ENCODE measurements around the gene KSR2. TPM values are rescaled to one million over a fixed set of nuclear protein-coding genes. Genes with fewer than 3 reads are reported as not detected.

Gene KSR2
- total and polyA plus RNA-seq, 4 donors: 0.09 to 1.8 (median 0.37) TPM

DNA sequence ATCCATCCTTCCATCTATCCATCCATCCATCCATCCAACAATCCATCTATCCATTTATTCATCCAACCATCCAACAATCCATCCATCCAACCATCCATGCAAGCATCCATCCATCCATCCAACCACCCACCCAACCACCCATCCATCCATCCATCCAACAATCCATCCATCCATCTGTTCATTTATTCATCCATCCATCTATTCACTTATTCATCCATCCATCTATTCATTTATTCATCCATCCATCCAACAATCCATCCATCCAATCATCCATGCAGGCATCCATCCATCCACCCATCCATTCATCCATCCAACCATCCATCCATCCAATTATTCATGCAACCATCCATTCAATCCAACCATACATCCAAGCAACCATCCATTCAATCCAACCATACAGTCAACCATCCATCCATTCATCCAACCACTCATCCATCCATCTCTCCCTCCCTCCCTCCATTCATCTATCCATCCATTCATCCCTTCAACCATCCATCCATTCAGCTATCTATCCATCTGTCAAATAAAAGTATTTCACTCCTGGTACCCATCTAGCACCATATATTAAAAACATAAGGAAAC is 86.1 kb downstream of the KSR2 start:
- H3K4me1 ChIP-seq (ENCODE audit: control insufficient read depth in 5 of 5, insufficient read depth in 5 of 5, low read length in 5 of 5): no peaks in the 10 kb centered on the region
- peaks cover 0 to 4% (median 0%) of the 10 kb centered on the region in 3 donors for H3K27me3 ChIP-seq (ENCODE audit: control insufficient read depth in 3 of 3, insufficient read depth in 3 of 3, low read length in 2 of 3)
- H3K27ac ChIP-seq (ENCODE audit: low read depth in 1 of 2, low read length in 1 of 2): no peak overlapping the region
- no peak overlapping the region for H3K4me3 ChIP-seq
- ATAC-seq (ENCODE audit: insufficient read depth, low FRiP score): no peak
- H3K36me3 ChIP-seq (ENCODE audit: control insufficient read depth in 4 of 4, insufficient read depth in 4 of 4, low read length in 4 of 4): no peaks in the 10 kb centered on the region
- TF ChIP-seq, protein P1, sequence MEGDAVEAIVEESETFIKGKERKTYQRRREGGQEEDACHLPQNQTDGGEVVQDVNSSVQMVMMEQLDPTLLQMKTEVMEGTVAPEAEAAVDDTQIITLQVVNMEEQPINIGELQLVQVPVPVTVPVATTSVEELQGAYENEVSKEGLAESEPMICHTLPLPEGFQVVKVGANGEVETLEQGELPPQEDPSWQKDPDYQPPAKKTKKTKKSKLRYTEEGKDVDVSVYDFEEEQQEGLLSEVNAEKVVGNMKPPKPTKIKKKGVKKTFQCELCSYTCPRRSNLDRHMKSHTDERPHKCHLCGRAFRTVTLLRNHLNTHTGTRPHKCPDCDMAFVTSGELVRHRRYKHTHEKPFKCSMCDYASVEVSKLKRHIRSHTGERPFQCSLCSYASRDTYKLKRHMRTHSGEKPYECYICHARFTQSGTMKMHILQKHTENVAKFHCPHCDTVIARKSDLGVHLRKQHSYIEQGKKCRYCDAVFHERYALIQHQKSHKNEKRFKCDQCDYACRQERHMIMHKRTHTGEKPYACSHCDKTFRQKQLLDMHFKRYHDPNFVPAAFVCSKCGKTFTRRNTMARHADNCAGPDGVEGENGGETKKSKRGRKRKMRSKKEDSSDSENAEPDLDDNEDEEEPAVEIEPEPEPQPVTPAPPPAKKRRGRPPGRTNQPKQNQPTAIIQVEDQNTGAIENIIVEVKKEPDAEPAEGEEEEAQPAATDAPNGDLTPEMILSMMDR (IDR thresholded peaks at IDR 0.05; ENCODE audit: control extremely low read depth, extremely low read depth): no peak
- no peak for DNase-seq
- H3K9ac ChIP-seq (ENCODE audit: insufficient read depth in 1 of 2, low read length in 2 of 2): no peak overlapping the region
- no peaks in the 10 kb centered on the region for H3K9me3 ChIP-seq (ENCODE audit: control insufficient read depth in 4 of 4, insufficient read depth in 3 of 4, low read length in 3 of 4)

DNA sequence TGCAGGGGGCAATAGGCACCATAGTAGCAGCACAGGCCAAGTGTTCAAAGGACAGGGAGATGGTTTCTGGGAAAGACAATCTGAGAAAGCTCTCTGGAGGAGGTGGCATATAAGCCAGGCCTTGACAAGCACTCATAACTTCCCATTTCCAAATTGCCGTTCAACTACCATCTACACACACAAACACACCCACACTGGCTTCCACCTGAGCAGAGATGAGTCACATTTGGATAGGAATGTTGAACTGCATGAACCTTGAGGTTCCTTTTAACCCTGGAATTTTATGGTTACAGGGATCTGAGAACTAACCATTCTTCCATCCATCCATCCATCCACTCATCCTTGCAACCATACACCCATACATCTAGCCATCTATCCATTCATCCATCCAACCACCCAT is 86.6 kb downstream of the KSR2 start:
- TF ChIP-seq, protein P1 (IDR thresholded peaks at IDR 0.05; ENCODE audit: control extremely low read depth, extremely low read depth): no peak
- Histone ChIP-seq H3K4me1 (ENCODE audit: control insufficient read depth in 5 of 5, insufficient read depth in 5 of 5, low read length in 5 of 5) (no peaks in the 10 kb centered on the region), H3K9me3 (ENCODE audit: control insufficient read depth in 4 of 4, insufficient read depth in 3 of 4, low read length in 3 of 4) (no peaks in the 10 kb centered on the region), H3K27me3 (ENCODE audit: control insufficient read depth in 3 of 3, insufficient read depth in 3 of 3, low read length in 2 of 3) (peaks cover 0 to 4% (median 0%) of the 10 kb centered on the region in 3 donors), H3K36me3 (ENCODE audit: control insufficient read depth in 4 of 4, insufficient read depth in 4 of 4, low read length in 4 of 4) (no peaks in the 10 kb centered on the region), H3K27ac (ENCODE audit: low read depth in 1 of 2, low read length in 1 of 2) (no peak overlapping the region), H3K4me3 (no peak overlapping the region), H3K9ac (ENCODE audit: insufficient read depth in 1 of 2, low read length in 2 of 2) (no peak overlapping the region)
- ATAC-seq (ENCODE audit: insufficient read depth, low FRiP score) (no peak), DNase-seq (no peak)
- WGBS, 2 donors: 89 to 92% methylated on average over 1 of the region's 1 CpG

DNA sequence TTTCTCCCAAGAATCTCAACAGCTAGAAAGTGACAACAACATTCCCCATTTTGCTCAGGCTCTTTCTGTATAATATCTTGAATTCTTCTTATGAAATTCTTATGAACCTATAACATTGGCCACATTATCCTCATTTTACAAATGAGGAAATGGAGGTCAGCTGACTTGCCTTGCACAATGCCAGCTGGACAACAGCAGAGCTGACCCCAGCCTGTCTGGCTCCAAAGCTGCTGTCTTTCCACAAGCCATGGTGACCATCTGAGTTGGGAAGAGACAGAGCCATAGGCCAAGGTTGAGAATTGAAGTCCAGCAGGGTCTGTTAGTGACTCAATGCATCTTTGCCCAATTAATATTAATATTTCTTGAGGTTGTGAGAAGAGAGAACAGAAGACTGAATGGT is 87.3 kb downstream of the KSR2 start:
- no peak overlapping the region for H3K27ac ChIP-seq (ENCODE audit: low read depth in 1 of 2, low read length in 1 of 2)
- no peak for ATAC-seq (ENCODE audit: insufficient read depth, low FRiP score)
- no peaks in the 10 kb centered on the region for H3K9me3 ChIP-seq (ENCODE audit: control insufficient read depth in 4 of 4, insufficient read depth in 3 of 4, low read length in 3 of 4)

More for the DNA sequence above, 87.3 kb downstream of the KSR2 start:
- peak in 2 of 3 donors; percentile 3 to 34 for DNase-seq
- Histone ChIP-seq H3K27me3 (ENCODE audit: control insufficient read depth in 3 of 3, insufficient read depth in 3 of 3, low read length in 2 of 3) (peaks cover 0 to 4% (median 0%) of the 10 kb centered on the region in 3 donors), H3K4me3 (no peak overlapping the region), H3K36me3 (ENCODE audit: control insufficient read depth in 4 of 4, insufficient read depth in 4 of 4, low read length in 4 of 4) (no peaks in the 10 kb centered on the region), H3K4me1 (ENCODE audit: control insufficient read depth in 5 of 5, insufficient read depth in 5 of 5, low read length in 5 of 5) (no peaks in the 10 kb centered on the region), H3K9ac (ENCODE audit: insufficient read depth in 1 of 2, low read length in 2 of 2) (no peak overlapping the region)
- TF ChIP-seq, protein P1 (IDR thresholded peaks at IDR 0.05; ENCODE audit: control extremely low read depth, extremely low read depth): no peak
